Measurements from ENCODE around the gene ACYP2.

GRCh38 chr2:54100772-54101171 lies 14.6 kb upstream of the ACYP2 start:
- TF ChIP-seq EZH2 (IDR thresholded peaks at IDR 0.05) (no peak), POLR2AphosphoS5 (IDR thresholded peaks at IDR 0.05; ENCODE audit: borderline replicate concordance, low read depth, low read length) (no peak), FOXP2 (optimal IDR thresholded peaks at IDR 0.05; ENCODE audit: control extremely low read depth, extremely low read length, insufficient read depth) (no peak)

All from SK-N-MC (cell line).